ENCODE results near the gene TRPM5. TPM values are rescaled to one million over a fixed set of nuclear protein-coding genes. Genes with fewer than 3 reads are reported as not detected.
"Not testable (repeated sequence)": the region's sequence is repeated elsewhere in the genome, so short reads cannot be mapped to it uniquely, and the experiment has no call there.

TRPM5 gene
- total RNA-seq, 1 experiment from 2014 or later: not detected

- intact Hi-C loops (cut with micrococcal nuclease; ENCODE audit: unreplicated experiment): no loop called here
- BruUV-seq (replicated peaks): no TSS peak
- Mint-ChIP-seq H3K27me3 (ENCODE audit: unreplicated experiment) (peaks cover 40% of the 10 kb centered on the region), H3K4me3 (ENCODE audit: low read depth, unreplicated experiment) (no peak overlapping the region), H3K4me1 (ENCODE audit: low read depth, unreplicated experiment) (no peaks in the 10 kb centered on the region), H3K27ac (ENCODE audit: unreplicated experiment) (no peak overlapping the region), H3K36me3 (ENCODE audit: insufficient read depth, unreplicated experiment) (no peaks in the 10 kb centered on the region), H3K9me3 (ENCODE audit: low read depth, unreplicated experiment) (peaks cover 17% of the 10 kb centered on the region)
- DNase-seq: no peak
- TF ChIP-seq CTCF (IDR thresholded peaks at IDR 0.05; ENCODE audit: unreplicated experiment): no peak
- CTCF ChIA-PET: no interaction called here
These were observed 36.9 kb upstream of the TRPM5 start for GRCh38 chr11:2481253-2481652.

DNA sequence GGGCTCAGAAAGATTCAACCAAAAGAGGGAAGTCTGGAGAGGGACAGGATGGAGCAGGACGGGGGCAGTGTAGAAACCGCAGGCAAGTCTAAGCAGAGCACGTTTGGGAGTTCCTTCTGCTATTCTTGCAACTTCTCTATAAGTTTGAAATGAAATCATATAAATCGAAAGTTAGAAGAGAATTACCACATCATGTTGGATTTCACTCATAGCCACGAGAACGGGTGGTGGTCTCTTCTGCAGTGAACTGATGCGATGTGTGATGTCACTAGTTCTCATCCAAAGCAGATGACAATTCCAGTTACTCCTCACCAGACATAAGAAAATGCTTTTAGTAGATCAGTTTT, 36.5 kb upstream of the TRPM5 start:
- Mint-ChIP-seq H3K27ac (ENCODE audit: unreplicated experiment) (no peak overlapping the region), H3K36me3 (ENCODE audit: insufficient read depth, unreplicated experiment) (no peaks in the 10 kb centered on the region), H3K27me3 (ENCODE audit: unreplicated experiment) (peaks cover 40% of the 10 kb centered on the region), H3K4me3 (ENCODE audit: low read depth, unreplicated experiment) (no peak overlapping the region), H3K4me1 (ENCODE audit: low read depth, unreplicated experiment) (no peaks in the 10 kb centered on the region), H3K9me3 (ENCODE audit: low read depth, unreplicated experiment) (peaks cover 17% of the 10 kb centered on the region)
- intact Hi-C loops (cut with micrococcal nuclease; ENCODE audit: unreplicated experiment): no loop called here
- no peak for TF ChIP-seq CTCF (IDR thresholded peaks at IDR 0.05; ENCODE audit: unreplicated experiment)
- no TSS peak for BruUV-seq (replicated peaks)
- DNase-seq: no peak
- CTCF ChIA-PET: no interaction called here

- H3K4me1 Mint-ChIP-seq (ENCODE audit: low read depth, unreplicated experiment); H3K36me3 Mint-ChIP-seq (ENCODE audit: insufficient read depth, unreplicated experiment); intact Hi-C loops (cut with micrococcal nuclease; ENCODE audit: unreplicated experiment); H3K27ac Mint-ChIP-seq (ENCODE audit: unreplicated experiment); BruUV-seq (replicated peaks); DNase-seq; CTCF ChIA-PET; H3K4me3 Mint-ChIP-seq (ENCODE audit: low read depth, unreplicated experiment): not testable (repeated sequence)
- peaks cover 17% of the 10 kb centered on the region for H3K9me3 Mint-ChIP-seq (ENCODE audit: low read depth, unreplicated experiment)
- H3K27me3 Mint-ChIP-seq (ENCODE audit: unreplicated experiment): peaks cover 40% of the 10 kb centered on the region
These were observed 36.0 kb upstream of the TRPM5 start for GRCh38 chr11:2480067-2480873.

DNA sequence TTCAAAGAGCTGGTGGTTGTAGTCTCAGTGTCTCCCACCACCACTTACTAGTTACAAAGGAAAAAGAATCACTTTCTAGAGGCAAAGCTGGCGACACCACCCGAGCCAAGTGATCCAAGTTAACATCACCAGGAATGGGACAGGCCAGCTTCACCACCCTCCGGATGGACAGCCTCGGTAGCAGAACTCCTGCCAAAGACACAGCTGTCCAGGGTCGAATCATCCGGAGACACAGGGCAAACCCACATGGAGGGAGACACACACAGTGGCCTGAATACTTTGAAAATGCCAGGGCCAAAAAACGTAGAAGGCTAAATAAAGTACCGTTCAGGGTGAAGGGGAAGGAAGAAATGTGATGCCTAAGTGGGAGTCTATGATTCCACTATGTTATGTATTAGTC, 33.6 kb upstream of the TRPM5 start:
- TF ChIP-seq CTCF (IDR thresholded peaks at IDR 0.05; ENCODE audit: unreplicated experiment): no peak
- intact Hi-C loops (cut with micrococcal nuclease; ENCODE audit: unreplicated experiment): no loop called here
- H3K4me1 Mint-ChIP-seq (ENCODE audit: low read depth, unreplicated experiment): no peaks in the 10 kb centered on the region
- CTCF ChIA-PET: no interaction called here
- no peaks in the 10 kb centered on the region for H3K36me3 Mint-ChIP-seq (ENCODE audit: insufficient read depth, unreplicated experiment)
- H3K9me3 Mint-ChIP-seq (ENCODE audit: low read depth, unreplicated experiment): peaks cover 14% of the 10 kb centered on the region
- H3K4me3 Mint-ChIP-seq (ENCODE audit: low read depth, unreplicated experiment): no peak overlapping the region
- BruUV-seq (replicated peaks): no TSS peak
- H3K27me3 Mint-ChIP-seq (ENCODE audit: unreplicated experiment): peaks cover 20% of the 10 kb centered on the region
- H3K27ac Mint-ChIP-seq (ENCODE audit: unreplicated experiment): no peak overlapping the region
- DNase-seq: no peak

- TF ChIP-seq CTCF (IDR thresholded peaks at IDR 0.05; ENCODE audit: unreplicated experiment): no peak
- BruUV-seq (replicated peaks): no TSS peak
- H3K4me1 Mint-ChIP-seq (ENCODE audit: low read depth, unreplicated experiment): no peaks in the 10 kb centered on the region
- intact Hi-C loops (cut with micrococcal nuclease; ENCODE audit: unreplicated experiment): no loop called here
- no peak overlapping the region for H3K27ac Mint-ChIP-seq (ENCODE audit: unreplicated experiment)
- peaks cover 13% of the 10 kb centered on the region for H3K27me3 Mint-ChIP-seq (ENCODE audit: unreplicated experiment)
- CTCF ChIA-PET: no interaction called here
- no peak for DNase-seq
- H3K9me3 Mint-ChIP-seq (ENCODE audit: low read depth, unreplicated experiment): peaks cover 14% of the 10 kb centered on the region
- H3K36me3 Mint-ChIP-seq (ENCODE audit: insufficient read depth, unreplicated experiment): no peaks in the 10 kb centered on the region
- no peak overlapping the region for H3K4me3 Mint-ChIP-seq (ENCODE audit: low read depth, unreplicated experiment)
These were observed 32.9 kb upstream of the TRPM5 start for GRCh38 chr11:2477254-2477653.

Data from Calu3 (cell line).